Measurements from ENCODE around the gene MN1. TPM values are rescaled to one million over a fixed set of nuclear protein-coding genes. Genes with fewer than 3 reads are reported as not detected.

Gene MN1
- total and polyA plus RNA-seq, 2 of the 4 experiments (the other 2 are of a cell fraction) = 0.36 to 1.3 TPM

DNA sequence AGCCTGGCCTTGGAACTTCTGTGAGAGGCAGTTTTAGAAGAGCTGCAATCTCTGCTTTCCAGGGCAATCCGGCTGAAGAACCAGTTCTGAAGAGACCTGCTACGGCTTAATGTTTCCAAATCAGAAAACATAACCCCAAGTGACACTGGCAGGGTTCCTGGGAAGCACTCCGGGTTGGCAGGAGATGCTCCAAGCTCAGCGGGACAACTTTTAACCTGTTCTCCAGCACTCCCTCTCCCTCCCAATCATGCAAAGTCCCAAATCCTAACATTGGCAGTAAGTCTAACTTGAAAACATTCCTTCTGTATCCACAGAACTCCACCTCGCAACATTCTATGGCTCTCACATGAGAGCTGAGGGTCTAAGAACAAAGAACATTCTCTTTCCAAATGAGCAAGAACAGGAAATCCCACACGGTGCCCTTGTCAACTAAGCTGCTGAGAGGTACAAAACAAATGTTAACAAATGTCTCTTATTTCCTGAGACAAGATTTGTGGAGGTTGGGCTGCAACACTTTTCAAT, 48.5 kb upstream of the MN1 start:
- ChIA-PET CTCF (no interaction called here), POLR2A (ENCODE audit: unreplicated experiment) (no interaction called here)
- no peak overlapping the region for H2BK15ac ChIP-seq (ENCODE audit: low read depth, low read length)
- peak overlapping the region; percentile 57 for H2AK9ac ChIP-seq (replicated peaks; ENCODE audit: low read depth, low read length, poor library complexity)
- intact Hi-C loops (cut with micrococcal nuclease) (no loop called here), dilution Hi-C loops (cut with HindIII; ENCODE audit: low sequenced_read_pairs, unreplicated experiment) (no loop called here), in situ Hi-C loops (cut with MboI; ENCODE audit: low sequenced_read_pairs) (no loop called here)
- TF ChIP-seq CHD1 (IDR thresholded peaks at IDR 0.05; ENCODE audit: low read depth, low read length) (no peak), RAD21 (IDR thresholded peaks at IDR 0.05; ENCODE audit: low read length) (no peak), NFE2L2 (IDR thresholded peaks at IDR 0.05; ENCODE audit: low read depth, low read length) (no peak), POLR2A (IDR thresholded peaks at IDR 0.05; ENCODE audit: low read depth, low read length) (no peak), BHLHE40 (IDR thresholded peaks at IDR 0.05; ENCODE audit: low read depth, low read length) (no peak), FOS (IDR thresholded peaks at IDR 0.05; ENCODE audit: low read depth, low read length) (no peak), MAZ (IDR thresholded peaks at IDR 0.05; ENCODE audit: borderline replicate concordance, low read depth, low read length) (no peak), RFX5 (IDR thresholded peaks at IDR 0.05; ENCODE audit: low read depth, low read length) (no peak), USF2 (IDR thresholded peaks at IDR 0.05; ENCODE audit: low read depth, low read length) (no peak), MXI1 (IDR thresholded peaks at IDR 0.05; ENCODE audit: borderline replicate concordance, low read depth, low read length) (no peak), MAFK (IDR thresholded peaks at IDR 0.05; ENCODE audit: low read depth, low read length) (no peak), CEBPB (IDR thresholded peaks at IDR 0.05; ENCODE audit: low read depth, low read length) (no peak), RCOR1 (IDR thresholded peaks at IDR 0.05; ENCODE audit: insufficient replicate concordance, low read length) (no peak)
- TF ChIP-seq, protein P1, sequence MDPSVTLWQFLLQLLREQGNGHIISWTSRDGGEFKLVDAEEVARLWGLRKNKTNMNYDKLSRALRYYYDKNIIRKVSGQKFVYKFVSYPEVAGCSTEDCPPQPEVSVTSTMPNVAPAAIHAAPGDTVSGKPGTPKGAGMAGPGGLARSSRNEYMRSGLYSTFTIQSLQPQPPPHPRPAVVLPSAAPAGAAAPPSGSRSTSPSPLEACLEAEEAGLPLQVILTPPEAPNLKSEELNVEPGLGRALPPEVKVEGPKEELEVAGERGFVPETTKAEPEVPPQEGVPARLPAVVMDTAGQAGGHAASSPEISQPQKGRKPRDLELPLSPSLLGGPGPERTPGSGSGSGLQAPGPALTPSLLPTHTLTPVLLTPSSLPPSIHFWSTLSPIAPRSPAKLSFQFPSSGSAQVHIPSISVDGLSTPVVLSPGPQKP (IDR thresholded peaks at IDR 0.05; ENCODE audit: borderline replicate concordance, low read depth, low read length) = no peak
- H4K91ac ChIP-seq (ENCODE audit: insufficient read depth, low read depth, low read length) = peak overlapping the region; percentile 43
- peak overlapping the region; percentile 64 for H3K27ac ChIP-seq (ENCODE audit: insufficient read depth, low read length)
- H3K4ac ChIP-seq (ENCODE audit: low read depth, low read length) = peak overlapping the region; percentile 41
- no peaks in the 10 kb centered on the region for H3K27me3 ChIP-seq (ENCODE audit: control insufficient read depth, insufficient read depth, low read length)
- peak overlapping the region in 1 of 2 experiments; percentile 20; a peak in 2 of 4 replicates for H4K8ac ChIP-seq (ENCODE audit: low read depth in 2 of 2, low read length in 2 of 2)
- no peaks in the 10 kb centered on the region for H3K9me3 ChIP-seq (ENCODE audit: control insufficient read depth, insufficient read depth, low read length)
- no peak overlapping the region for H3K4me3 ChIP-seq (ENCODE audit: insufficient read depth, low read depth, low read length)
- no peak overlapping the region for H3K23ac ChIP-seq (ENCODE audit: low read depth, low read length)
- no TSS peak for BruUV-seq (replicated peaks)
- H4K20me1 ChIP-seq (ENCODE audit: insufficient read depth, low read length) = no peaks in the 10 kb centered on the region
- H3K18ac ChIP-seq (ENCODE audit: low read depth, low read length) = peak overlapping the region; percentile 80
- H2BK5ac ChIP-seq (ENCODE audit: low read depth, low read length, poor library complexity, severe bottlenecking) = peak overlapping the region; percentile 67
- H3K9ac ChIP-seq (ENCODE audit: low read depth, low read length) = 0 out of 2 replicates have a peak overlapping the region, but pooled peaks have one; percentile 20
- H2BK120ac ChIP-seq (ENCODE audit: low read depth, low read length) = peak overlapping the region; percentile 14
- H2AFZ ChIP-seq (replicated peaks; ENCODE audit: low read length, poor library complexity) = no peak overlapping the region
- H3K36me3 ChIP-seq (ENCODE audit: control insufficient read depth, insufficient read depth, low read length) = peaks cover 22% of the 10 kb centered on the region
- ATAC-seq (ENCODE audit: low read depth) (peak; percentile 10; the same call in 1 of the 2 replicates), DNase-seq (no peak)
- no peak overlapping the region for H3K4me2 ChIP-seq (ENCODE audit: low read depth, low read length)
- H2AK5ac ChIP-seq (ENCODE audit: low read depth, low read length) = peak overlapping the region; percentile 46; the same call in 1 of the 2 replicates
- H3K79me1 ChIP-seq (ENCODE audit: low read depth in 1 of 2, low read length in 2 of 2) = peaks cover 12 to 66% of the 10 kb centered on the region in 2 experiments
- 47% methylated on average over 2 of the region's 6 CpGs; no CpG with 5 or more reads in 1 of the 2 experiments for WGBS, 2 experiments (ENCODE audit: extremely low coverage in 2 of 2, insufficient read length in 1 of 2)
- H3K14ac ChIP-seq (replicated peaks; ENCODE audit: low read depth, low read length) = peak overlapping the region; percentile 30
- H3K9me1 ChIP-seq (ENCODE audit: insufficient read depth, low read length) = peaks cover 35% of the 10 kb centered on the region
- no peak overlapping the region for H3K56ac ChIP-seq (ENCODE audit: extremely low read depth, insufficient read depth, low read length)
- H2BK20ac ChIP-seq (ENCODE audit: low read depth, low read length) = peak overlapping the region; percentile 33
- H3K4me1 ChIP-seq (ENCODE audit: control insufficient read depth, insufficient read depth, low read length) = peaks cover 19% of the 10 kb centered on the region
- H4K5ac ChIP-seq (ENCODE audit: low read depth, low read length) = peak overlapping the region; percentile 83
